Skeletal muscle tissue (tissue), 4 donors: ENCODE measurements around the gene RAG2. TPM values are rescaled to one million over a fixed set of nuclear protein-coding genes. Genes with fewer than 3 reads are reported as not detected.

ENCODE experiments used
- H3K27ac ChIP-seq: one replicate; pipeline ENCODE4 v1.7.0; 2013; ENCODE audit warnings: mild to moderate bottlenecking, low read depth, low read length, inconsistent platforms
- H3K27me3 ChIP-seq, 3 donors: one replicate each; pipeline ENCODE4 v1.7.0; 2013; ENCODE audit warnings: low read length in 3 of 3; ENCODE audit not compliant: control insufficient read depth in 3 of 3, insufficient read depth in 3 of 3
- H3K36me3 ChIP-seq, 3 donors: one replicate each; pipeline ENCODE4 v1.7.0; 2013; ENCODE audit warnings: low read length in 3 of 3; ENCODE audit not compliant: control insufficient read depth in 3 of 3, insufficient read depth in 3 of 3
- H3K4me1 ChIP-seq, 3 donors: one replicate each; pipeline ENCODE4 v1.7.0; 2013; ENCODE audit warnings: low read length in 3 of 3, mild to moderate bottlenecking in 3 of 3; ENCODE audit not compliant: control insufficient read depth in 3 of 3, insufficient read depth in 3 of 3
- H3K4me3 ChIP-seq, 3 donors: one replicate each; pipeline ENCODE4 v1.7.0; 2013; ENCODE audit warnings: low read length in 3 of 3
- H3K9ac ChIP-seq, 3 donors: one replicate each; pipeline ENCODE4 v1.7.0; 2013; ENCODE audit warnings: low read length in 3 of 3, mild to moderate bottlenecking in 3 of 3, moderate library complexity in 2 of 3, low read depth in 1 of 3
- H3K9me3 ChIP-seq, 3 donors: one replicate each; pipeline ENCODE4 v1.7.0; 2013; ENCODE audit warnings: low read length in 3 of 3; ENCODE audit not compliant: control insufficient read depth in 3 of 3
- total RNA-seq: library from RNA; depleted of rRNA; stranded (reverse); fragments of >200 nt; gene quantifications from one replicate; pipeline ENCODE4 v1.2.3, GENCODE V29; 2014
- donor health status: Osteomylitis.

The RAG2 gene
- not detected for total RNA-seq

GRCh38 chr11:36598051-36598450 lies at the start of gene RAG2:
Gene RAG2, minus strand, starts transcription at chr11:36598236. Its CDS starts 4,068 bp downstream, at chr11:36594168.
- Histone ChIP-seq H3K4me3 (no peak within 1 kb of the TSS), H3K36me3 (no peaks in the 10 kb centered on the region), H3K9ac (no peak within 1 kb of the TSS), H3K9me3 (no peaks in the 10 kb centered on the region), H3K27me3 (peaks cover 0 to 2% (median 0%) of the 10 kb centered on the region in 3 donors), H3K27ac (no peak within 1 kb of the TSS), H3K4me1 (peaks cover 4 to 9% (median 8%) of the 10 kb centered on the region in 3 donors)

GRCh38 chr11:36638556-36638955 lies 40.5 kb upstream of the RAG2 start:
- Histone ChIP-seq H3K9me3 (no peaks in the 10 kb centered on the region), H3K27me3 (no peaks in the 10 kb centered on the region), H3K27ac (no peak overlapping the region), H3K36me3 (no peaks in the 10 kb centered on the region), H3K4me1 (no peaks in the 10 kb centered on the region), H3K9ac (no peak overlapping the region), H3K4me3 (no peak overlapping the region)

- Histone ChIP-seq H3K9ac (no peak overlapping the region), H3K4me1 (no peaks in the 10 kb centered on the region), H3K9me3 (no peaks in the 10 kb centered on the region), H3K27me3 (no peaks in the 10 kb centered on the region), H3K4me3 (no peak overlapping the region), H3K36me3 (no peaks in the 10 kb centered on the region), H3K27ac (no peak overlapping the region)
These were observed 37.2 kb upstream of the RAG2 start for GRCh38 chr11:36635066-36635862.

DNA sequence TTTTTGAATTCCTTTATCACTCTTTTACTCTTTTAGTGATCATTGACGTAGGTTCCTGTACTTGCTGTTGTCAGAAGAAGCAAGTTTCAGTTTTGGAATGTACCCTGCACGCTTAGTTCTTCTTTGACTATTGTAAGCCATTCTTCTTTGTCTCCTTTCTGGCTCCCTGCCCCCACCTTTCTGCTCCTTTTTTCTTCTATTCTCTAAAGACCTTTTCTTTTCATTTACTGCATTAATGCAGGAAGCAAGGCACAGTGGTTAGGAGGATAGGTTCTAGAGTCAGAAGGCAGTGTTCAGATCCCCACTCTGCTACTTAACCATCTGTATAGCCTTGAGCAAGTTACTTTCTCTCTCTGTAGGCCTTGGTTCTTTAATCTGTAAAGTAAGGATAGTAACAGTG lies 33.7 kb upstream of the RAG2 start:
- Histone ChIP-seq H3K27ac (no peak overlapping the region), H3K9ac (no peak overlapping the region), H3K4me1 (no peaks in the 10 kb centered on the region), H3K4me3 (no peak overlapping the region), H3K27me3 (no peaks in the 10 kb centered on the region), H3K36me3 (no peaks in the 10 kb centered on the region), H3K9me3 (no peaks in the 10 kb centered on the region)

GRCh38 chr11:36628765-36629244 lies 30.8 kb upstream of the RAG2 start:
- Histone ChIP-seq H3K9ac (no peak overlapping the region), H3K9me3 (no peaks in the 10 kb centered on the region), H3K36me3 (no peaks in the 10 kb centered on the region), H3K4me1 (no peaks in the 10 kb centered on the region), H3K4me3 (no peak overlapping the region), H3K27ac (no peak overlapping the region), H3K27me3 (no peaks in the 10 kb centered on the region)

GRCh38 chr11:36628141-36628540 lies 30.1 kb upstream of the RAG2 start:
- no peaks in the 10 kb centered on the region for H3K36me3 ChIP-seq
- H3K27me3 ChIP-seq = no peaks in the 10 kb centered on the region
- no peaks in the 10 kb centered on the region for H3K9me3 ChIP-seq
- H3K27ac ChIP-seq = no peak overlapping the region
- H3K4me1 ChIP-seq = no peaks in the 10 kb centered on the region
- H3K9ac ChIP-seq = no peak overlapping the region
- H3K4me3 ChIP-seq = no peak overlapping the region

GRCh38 chr11:36627471-36627870 lies 29.4 kb upstream of the RAG2 start:
- Histone ChIP-seq H3K27me3 (no peaks in the 10 kb centered on the region), H3K4me1 (no peaks in the 10 kb centered on the region), H3K9ac (no peak overlapping the region), H3K4me3 (no peak overlapping the region), H3K9me3 (no peaks in the 10 kb centered on the region), H3K36me3 (no peaks in the 10 kb centered on the region), H3K27ac (no peak overlapping the region)

DNA sequence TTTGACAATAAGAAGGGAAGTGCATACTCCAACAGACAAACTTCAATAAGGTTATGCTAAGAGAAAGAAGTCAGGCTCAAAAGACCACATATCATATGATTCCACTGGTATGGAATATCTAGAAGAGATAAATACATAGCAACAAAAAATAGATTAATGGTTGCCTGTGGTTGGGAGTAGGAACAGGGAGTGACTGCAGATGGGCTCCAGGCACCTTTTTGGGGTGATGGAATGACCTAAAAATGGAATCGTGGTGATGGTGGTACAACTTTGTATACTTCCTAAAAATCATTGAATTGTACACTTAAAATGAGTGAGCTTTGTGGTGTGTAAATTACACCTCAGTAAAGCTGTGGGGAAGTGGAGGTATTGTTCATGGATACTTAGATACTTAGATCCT lies 29.0 kb upstream of the RAG2 start:
- no peaks in the 10 kb centered on the region for H3K36me3 ChIP-seq
- no peak overlapping the region for H3K27ac ChIP-seq
- H3K27me3 ChIP-seq = no peaks in the 10 kb centered on the region
- no peaks in the 10 kb centered on the region for H3K4me1 ChIP-seq
- no peak overlapping the region for H3K4me3 ChIP-seq
- H3K9ac ChIP-seq = no peak overlapping the region
- no peaks in the 10 kb centered on the region for H3K9me3 ChIP-seq

DNA sequence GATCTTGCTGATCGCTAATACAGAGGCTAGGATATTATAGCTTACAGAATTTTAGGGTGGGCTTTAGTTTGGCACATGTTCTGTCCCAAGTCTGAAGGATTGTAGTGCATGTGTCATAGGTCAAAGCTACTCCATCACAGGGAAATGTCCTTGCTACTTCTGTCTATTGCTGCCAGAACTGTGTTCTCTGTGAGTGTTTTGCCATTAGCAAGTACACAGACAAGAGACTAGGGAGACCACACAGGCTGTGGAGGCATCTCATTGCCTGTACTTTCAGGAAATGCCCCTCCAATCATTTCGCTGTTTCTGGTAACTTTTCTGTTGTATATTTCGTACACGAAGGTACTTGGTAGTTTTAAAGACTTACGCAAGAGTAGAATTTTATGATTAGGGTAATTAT lies 25.5 kb upstream of the RAG2 start:
- no peaks in the 10 kb centered on the region for H3K9me3 ChIP-seq
- H3K36me3 ChIP-seq = no peaks in the 10 kb centered on the region
- peaks cover 0 to 9% (median 0%) of the 10 kb centered on the region in 3 donors for H3K4me1 ChIP-seq
- H3K4me3 ChIP-seq = no peak overlapping the region
- no peaks in the 10 kb centered on the region for H3K27me3 ChIP-seq
- H3K27ac ChIP-seq = no peak overlapping the region
- no peak overlapping the region for H3K9ac ChIP-seq

DNA sequence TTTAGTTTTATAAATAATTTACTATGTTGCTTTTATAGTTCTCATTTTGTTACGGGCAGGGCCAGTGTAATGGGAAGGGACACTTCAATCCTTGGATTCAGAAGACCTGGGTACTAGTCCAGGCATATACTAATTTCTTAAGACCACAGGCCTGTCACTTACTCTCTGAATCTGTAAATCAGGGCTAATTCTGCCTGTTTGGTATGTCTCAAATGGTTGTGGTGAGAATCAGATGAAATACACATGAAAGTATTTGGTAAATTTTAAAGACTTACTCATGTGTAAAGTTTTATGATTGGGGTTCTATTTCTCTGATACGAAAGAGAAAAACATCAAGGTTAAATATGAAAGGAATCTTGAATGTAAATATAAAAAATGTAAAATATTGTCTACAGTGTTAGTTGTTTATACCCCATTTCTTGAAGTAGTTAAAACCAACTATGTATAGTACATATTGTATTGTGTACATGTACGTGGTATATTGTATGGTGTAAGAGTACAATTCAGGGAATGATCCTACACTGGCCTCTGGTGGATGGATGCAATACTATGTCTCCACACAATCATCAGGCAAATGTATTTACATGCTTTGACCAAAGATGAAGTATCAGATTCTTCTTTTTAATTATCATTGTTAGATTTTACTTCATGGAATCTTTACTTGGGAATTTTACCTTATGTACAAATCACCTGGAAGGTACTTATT lies 24.5 kb upstream of the RAG2 start:
- no peak overlapping the region for H3K4me3 ChIP-seq
- no peaks in the 10 kb centered on the region for H3K27me3 ChIP-seq
- no peak overlapping the region for H3K27ac ChIP-seq
- no peak overlapping the region for H3K9ac ChIP-seq
- peaks cover 0 to 9% (median 0%) of the 10 kb centered on the region in 3 donors for H3K4me1 ChIP-seq
- H3K36me3 ChIP-seq = no peaks in the 10 kb centered on the region
- H3K9me3 ChIP-seq = no peaks in the 10 kb centered on the region
